Ishikawa (cell line): Measurements from ENCODE around the gene SNTG2.

ENCODE experiments used
- CEBPB ChIP-seq: IDR thresholded peaks from 2 replicates; pipeline ENCODE4 v1.6.1; 2012
- CREB1 ChIP-seq: IDR thresholded peaks from 2 replicates; pipeline ENCODE4 v1.6.1; 2012; ENCODE audit warnings: low read depth
- EGR1 ChIP-seq: IDR thresholded peaks from 2 replicates; pipeline ENCODE4 v1.6.1; 2012
- EP300 ChIP-seq: IDR thresholded peaks from 2 replicates; pipeline ENCODE4 v1.6.1; 2012; ENCODE audit warnings: borderline replicate concordance
- MAX ChIP-seq: IDR thresholded peaks from 2 replicates; pipeline ENCODE4 v1.6.1; 2012
- RAD21 ChIP-seq: IDR thresholded peaks from 2 replicates; pipeline ENCODE4 v1.6.1; 2012; ENCODE audit warnings: low read depth
- REST ChIP-seq: IDR thresholded peaks from 2 replicates; pipeline ENCODE4 v1.6.1; 2012; ENCODE audit warnings: low read depth, mild to moderate bottlenecking
- TAF1 ChIP-seq: IDR thresholded peaks from 2 replicates; pipeline ENCODE4 v1.6.1; 2012; ENCODE audit warnings: low read depth, mild to moderate bottlenecking
- TCF12 ChIP-seq: IDR thresholded peaks from 2 replicates; pipeline ENCODE4 v1.6.1; 2012; ENCODE audit warnings: low read depth
- TEAD4 ChIP-seq: IDR thresholded peaks from 2 replicates; pipeline ENCODE4 v1.6.1; 2012

GRCh38 chr2:1371082-1371481 is 420.4 kb downstream of the SNTG2 start:
- TF ChIP-seq RAD21 (no peak), TAF1 (no peak), EP300 (no peak), CREB1 (no peak), TEAD4 (no peak), CEBPB (no peak), REST (no peak), MAX (no peak), TCF12 (no peak), EGR1 (no peak)
